Stimulated activated CD4-positive, alpha-beta T cell treated with anti-CD3 and anti-CD28 coated beads, Interleukin-15, amount 100 ng/mL, for 1 hour (primary cell): ENCODE measurements around the gene PARP9.
"Not testable (repeated sequence)": the region's sequence is repeated elsewhere in the genome, so short reads cannot be mapped to it uniquely, and the experiment has no call there.

ENCODE experiments used
- DNase-seq, 2 donors: peaks; one replicate each; pipeline ENCODE4 v3.0.0-alpha.2; 2020; ENCODE audit warnings: low read depth in 1 of 2, low spot score in 1 of 2

PARP9 gene

DNA sequence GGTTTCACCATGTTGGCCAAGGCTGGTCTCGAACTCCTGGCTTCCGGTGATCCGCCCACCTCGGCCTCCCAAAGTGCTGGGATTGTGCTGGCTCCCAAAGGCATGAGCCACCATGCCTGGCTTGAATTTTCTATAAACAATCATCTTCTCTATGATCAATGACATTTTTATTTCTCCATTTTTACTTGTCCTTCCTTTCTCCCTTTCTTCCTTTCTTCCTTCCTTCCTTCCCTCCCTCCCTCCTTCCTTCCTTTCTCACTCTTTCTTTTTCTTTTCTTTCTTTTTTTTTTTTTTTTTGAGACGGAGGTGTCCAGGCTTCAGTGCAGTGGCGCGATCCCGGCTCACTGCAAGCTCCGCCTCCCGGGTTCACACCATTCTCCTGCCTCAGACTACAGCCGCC lies 40.8 kb downstream of the PARP9 start:
- no peak for DNase-seq

DNA sequence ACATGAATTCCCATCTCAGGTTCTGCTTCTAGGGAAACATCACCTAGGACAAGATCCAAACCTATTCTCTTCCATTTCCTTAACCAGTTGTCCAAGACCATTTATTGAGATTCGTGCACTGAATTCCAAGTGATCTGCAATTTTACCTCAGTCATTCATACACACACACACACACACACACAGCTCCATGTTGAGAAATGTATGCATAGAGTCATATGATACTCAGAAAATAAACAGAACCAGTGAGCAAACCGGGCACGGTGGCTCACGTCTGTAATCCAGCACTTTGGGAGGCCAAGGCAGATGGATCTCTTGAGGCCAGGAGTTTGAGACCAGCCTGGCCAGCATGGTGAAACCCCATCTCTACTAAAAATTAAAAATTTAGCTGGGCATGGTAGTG lies 43.2 kb downstream of the PARP9 start:
- DNase-seq, result no peak

DNA sequence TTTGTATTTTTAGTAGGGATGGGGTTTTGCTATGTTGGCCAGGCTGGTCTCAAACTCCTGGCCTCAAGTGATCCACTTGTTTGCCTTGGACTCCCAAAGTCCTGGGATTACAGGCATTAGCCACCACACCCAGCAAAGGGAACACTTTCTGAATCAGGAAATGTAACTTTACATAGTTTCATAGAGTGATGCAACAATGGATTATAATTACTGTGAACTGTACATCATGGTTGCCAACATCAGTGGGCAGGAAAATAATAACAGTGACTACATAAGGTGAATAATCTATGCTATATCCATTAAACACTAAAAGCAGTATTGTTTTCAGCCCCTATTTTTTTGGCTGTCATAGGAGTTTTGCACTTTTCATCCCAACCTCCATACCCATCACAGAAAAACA lies 44.4 kb downstream of the PARP9 start:
- no peak for DNase-seq

GRCh38 chr3:122516846-122517360 lies 47.2 kb downstream of the PARP9 start:
- DNase-seq, result no peak

DNA sequence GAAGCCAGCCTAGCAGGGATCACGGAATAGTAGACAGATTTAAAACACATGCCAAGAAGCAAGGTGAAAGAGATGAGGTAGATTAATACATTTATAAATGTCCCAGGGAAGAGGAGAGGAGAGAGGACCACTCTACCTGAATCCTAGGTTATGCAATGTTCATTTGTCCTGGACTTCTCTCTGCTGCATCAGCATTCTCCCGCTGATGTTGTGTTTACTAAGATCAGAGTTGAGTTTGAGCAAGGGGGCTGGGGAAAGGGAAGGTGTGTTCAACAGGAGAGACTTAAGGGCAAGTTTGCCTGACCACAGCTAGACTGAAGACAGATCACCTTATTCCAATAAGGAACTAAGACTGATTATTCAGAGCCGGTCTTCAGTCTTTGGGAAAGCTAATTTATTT lies 48.2 kb downstream of the PARP9 start:
- DNase-seq, result no peak

DNA sequence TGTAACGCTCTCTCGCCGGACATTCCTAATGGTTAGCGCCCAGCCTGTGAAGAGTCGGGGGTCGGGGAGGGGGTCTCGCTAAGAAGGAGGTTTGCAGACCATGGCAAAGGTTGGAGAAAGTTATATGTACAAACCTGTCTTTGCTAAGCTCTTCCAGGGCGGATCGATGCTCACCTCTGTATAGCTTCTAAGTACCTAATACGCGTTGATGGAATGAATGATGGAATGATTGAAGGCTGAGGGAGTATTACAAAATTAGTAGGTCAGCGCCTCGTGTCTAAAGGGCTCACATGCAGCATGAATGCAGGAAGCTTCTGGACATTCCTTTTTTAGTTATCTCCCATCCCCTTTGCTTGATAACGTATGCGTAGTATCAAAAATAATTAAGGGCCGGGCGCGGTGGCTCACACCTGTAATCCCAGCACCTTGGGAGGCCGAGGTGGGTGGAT lies 49.1 kb downstream of the PARP9 start:
- no peak for DNase-seq

DNA sequence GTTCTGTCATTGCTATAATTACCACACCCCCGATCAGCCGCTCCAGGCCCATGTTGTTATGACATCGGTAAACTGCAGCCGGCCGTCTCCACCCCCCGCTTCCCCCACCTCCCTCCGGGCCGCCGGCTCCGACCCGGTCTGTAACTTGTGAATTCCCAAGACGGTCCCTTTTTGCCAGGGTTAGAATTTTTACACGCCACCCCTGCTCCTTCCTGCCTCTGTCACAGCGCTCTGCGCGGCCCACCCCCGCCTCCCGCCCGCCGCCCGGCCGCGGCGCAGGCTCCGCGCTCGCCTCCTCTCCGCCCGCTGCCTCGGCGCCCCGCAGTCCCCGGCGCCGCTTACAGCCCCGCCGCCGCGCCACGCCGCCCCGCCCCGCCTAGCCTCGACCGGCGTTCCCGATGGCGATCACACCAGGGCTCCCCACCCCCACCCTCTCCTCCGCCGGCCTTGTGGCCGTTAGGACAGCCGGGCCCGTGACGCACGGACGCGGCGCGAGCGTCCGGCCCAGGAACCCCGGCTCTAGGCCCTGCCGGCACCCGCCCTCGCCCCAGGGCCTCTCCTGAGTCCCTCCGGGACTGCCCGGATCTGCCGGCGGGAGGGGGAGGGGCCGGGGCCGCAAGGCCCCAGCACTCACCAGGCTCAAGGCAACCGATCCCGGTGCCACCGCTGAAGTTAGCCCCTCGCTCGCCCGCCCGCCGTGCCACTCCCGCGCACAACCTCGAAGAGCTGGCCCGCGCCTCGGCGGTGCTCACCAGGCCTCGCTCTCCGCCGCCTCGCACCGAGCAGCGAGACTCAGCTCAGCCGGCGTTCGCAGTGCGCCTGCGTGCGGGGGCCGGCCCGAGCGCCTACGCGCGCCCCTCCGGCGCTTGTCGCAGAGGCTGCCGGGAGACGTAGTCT lies 49.7 kb downstream of the PARP9 start, which contains the start of gene KPNA1:
TSS of gene KPNA1 (minus strand) at position 817 of the 897 bp plus-strand sequence. CDS start 18,374 bp downstream, outside the sequence.
- peak; percentile 75 to 79 for DNase-seq

DNA sequence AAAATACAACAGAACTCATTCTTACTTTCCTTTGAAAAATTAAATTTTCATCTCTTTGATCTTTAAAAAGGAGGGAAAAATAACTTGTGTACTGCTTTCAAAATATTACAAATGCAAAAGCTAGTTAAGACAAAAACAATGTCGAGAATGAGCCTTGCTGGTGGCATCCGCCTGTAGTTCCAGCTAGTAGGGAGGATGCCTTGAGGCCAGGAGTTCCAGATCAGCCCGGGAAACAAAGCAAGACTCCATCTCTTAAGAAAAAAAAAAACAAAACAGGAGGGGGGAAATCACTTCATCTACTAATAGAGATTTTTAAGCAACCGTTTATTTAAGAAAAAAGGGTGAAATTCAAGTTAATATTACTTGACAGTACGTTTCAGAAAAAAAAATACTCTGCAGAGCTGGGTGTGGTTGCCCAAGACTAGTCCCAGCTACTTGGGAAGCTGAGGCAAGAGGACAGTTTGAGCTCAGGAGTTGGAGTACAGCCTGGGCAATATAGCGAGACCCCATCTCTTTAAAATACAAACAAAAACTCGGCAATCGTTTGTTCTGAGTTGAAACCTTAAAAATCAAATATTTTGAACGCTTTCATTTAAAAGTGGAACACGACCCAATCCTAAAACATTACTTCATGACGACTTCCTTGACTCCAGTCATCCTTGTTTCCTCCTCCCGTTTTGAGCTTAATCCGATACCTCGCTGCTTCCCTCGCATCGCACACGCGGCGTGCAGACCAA lies 50.5 kb downstream of the PARP9 start:
- DNase-seq, result no peak

DNA sequence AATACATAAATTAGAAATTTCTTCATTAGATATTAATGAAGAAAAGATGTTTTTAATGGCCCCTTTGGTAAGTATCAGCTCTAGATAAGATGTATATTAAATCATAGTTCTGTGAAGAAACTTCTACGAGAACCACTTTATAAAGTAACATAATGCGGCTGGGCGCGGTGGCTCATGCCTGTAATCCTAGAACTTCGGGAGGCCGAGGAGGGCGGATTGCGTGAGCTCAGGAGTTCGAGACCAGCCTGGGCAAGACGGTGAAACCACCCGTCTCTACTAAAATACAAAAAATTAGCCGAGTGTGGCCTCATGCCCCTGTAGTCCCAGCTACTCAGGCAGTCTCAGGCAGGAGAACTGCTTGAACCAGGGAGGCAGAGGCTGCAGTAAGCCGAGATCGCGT lies 51.8 kb downstream of the PARP9 start:
- DNase-seq, result no peak

GRCh38 chr3:122510878-122511535 lies 53.1 kb downstream of the PARP9 start:
- DNase-seq, result no peak

DNA sequence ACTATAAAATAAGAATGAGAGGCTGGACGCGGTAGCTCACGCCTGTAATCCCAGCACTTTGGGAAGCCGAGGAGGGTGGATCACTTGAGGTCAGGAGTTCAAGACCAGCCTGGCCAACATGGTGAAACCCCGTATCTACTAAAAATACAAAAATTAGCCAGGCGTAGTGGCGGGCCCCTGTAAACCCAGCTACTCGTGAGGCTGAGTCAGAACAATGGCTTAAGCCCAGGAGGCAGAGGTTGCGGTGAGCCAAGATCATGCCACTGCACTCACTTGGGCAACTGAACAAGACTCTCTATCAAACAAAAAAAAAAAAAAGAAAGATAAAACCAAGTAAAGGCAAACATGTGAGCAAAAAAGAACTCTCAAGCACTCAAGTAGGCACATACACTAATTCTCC lies 55.2 kb downstream of the PARP9 start:
- not testable (repeated sequence) for DNase-seq

DNA sequence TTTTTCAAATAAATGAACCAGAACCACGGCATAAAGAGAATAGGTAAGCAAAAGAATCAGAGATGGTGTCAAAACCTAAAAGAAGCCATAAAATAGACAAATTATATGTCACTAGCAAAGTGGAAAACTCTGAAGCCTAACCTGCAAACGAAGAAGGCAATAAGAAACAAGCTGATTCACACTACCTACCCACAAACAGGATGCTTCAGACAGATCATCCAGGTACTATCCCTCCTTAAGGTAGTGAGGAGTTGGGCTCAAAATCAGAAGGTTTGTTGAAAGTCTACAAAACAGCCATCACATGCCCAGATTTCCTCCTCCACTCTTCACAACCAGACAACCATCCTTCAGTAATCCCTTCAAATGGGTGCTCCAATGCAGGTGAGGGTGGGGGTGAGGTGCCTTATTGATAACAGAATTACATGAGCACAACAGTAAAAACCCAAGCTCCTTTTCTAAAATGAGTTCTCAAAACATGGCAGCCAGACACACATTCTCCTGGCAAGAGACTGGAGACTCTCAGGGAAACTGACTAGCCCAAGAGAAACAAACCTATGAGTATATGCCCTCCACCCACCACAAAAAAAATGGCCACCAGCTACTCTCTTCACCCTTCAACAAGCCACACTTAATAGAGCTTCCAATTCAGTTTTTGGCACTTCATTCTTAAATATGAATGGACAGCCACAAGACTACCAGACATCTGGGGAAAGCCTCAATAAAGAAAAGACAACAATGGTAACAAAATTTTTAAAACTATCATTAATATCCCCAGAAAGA lies 55.8 kb downstream of the PARP9 start:
- no peak for DNase-seq

DNA sequence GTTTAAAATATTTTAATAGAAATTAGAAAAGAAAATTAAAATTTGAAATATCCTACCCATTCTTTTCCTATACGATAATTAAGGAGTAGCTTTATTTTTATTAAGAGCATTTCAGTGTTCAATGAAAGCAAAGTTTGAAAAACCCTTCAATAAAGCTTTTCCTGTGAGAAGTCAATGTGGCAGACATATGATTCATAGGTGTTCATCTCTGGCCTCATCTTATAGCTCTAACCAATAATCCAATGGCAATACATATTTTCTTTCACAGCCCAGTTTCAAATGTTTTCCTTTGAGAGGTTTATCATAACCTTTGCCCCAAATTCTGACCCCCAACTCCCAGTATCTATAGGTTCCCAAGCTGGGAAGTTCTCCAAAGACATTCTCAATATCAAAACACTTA lies 57.6 kb downstream of the PARP9 start:
- DNase-seq, result no peak

DNA sequence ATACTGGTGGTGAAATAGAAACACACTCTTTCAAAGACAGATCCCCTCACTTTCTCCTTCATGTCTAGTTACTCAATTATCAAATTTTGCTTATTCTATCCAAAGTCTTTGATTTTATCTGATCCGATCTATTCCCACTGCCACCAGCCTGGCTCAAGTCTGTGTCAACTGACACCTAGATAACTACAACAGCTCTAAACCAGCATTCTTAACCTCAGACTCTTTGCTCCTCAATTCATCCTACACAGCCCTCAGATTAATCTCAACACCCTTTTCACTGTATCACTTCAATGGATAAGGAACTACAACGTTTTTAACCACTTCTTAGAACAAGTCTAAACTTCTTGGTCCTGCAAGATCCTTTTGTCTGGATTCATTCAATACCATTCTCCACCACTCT lies 58.4 kb downstream of the PARP9 start:
- no peak for DNase-seq

DNA sequence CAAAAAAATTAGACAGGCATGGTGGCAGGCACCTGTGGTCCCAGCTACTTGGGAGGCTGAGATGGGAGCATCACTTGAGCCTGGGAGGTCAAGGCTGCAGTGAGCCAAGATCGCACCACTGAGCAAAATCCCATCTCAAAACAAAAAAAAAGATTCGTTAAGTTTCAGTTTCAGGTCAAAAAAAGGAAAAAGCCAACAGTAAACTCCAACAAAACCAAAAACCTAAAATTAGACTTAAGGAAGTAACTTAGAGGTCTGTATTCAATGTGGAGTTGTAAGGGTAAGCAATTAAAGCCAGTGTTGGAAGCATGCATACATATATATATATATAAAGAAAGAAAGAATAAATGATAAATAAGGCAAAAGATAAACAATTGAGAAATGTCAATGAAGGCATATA lies 61.2 kb downstream of the PARP9 start:
- no peak for DNase-seq

DNA sequence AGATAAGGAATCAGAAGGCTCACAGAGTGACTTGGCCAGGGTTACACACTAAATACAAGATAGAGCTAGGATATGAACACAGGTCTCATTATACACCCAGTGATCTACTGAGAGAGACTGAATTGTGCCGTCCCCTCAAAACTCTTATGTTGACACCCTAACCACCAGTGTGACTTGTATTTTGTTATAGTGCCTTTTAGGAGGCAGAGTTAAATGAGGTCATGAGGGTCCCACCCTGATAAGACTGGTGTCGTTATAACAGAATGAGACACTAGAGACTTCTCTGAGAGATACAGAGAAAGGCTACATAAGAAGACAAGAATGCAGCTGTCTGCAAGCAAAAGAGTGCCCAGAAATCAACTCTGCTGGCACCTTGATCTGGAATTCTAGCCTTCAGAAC lies 62.0 kb downstream of the PARP9 start:
- no peak for DNase-seq

GRCh38 chr3:122500964-122501363 lies 63.1 kb downstream of the PARP9 start:
- not testable (repeated sequence) for DNase-seq

DNA sequence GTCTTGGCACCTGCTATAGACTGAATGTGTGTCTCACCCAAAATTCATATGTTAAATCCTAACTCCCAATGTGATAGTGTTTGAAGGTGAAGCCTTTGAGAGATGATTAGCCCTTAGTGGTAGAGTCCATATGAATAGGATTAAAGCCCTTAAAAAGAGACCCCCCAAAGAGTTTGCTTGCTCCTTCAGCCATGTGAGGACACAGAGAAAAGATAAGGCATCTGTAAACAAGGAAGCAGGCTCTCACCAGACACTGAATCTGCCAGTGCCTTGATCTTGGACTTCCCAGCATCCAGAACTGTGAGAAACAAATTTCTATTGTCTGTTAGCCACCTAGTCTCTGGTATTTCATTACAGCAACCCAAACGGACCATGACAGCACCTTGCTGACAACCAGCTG lies 65.9 kb downstream of the PARP9 start:
- no peak for DNase-seq

- no peak for DNase-seq
These were observed 66.7 kb downstream of the PARP9 start for GRCh38 chr3:122497425-122497824.

DNA sequence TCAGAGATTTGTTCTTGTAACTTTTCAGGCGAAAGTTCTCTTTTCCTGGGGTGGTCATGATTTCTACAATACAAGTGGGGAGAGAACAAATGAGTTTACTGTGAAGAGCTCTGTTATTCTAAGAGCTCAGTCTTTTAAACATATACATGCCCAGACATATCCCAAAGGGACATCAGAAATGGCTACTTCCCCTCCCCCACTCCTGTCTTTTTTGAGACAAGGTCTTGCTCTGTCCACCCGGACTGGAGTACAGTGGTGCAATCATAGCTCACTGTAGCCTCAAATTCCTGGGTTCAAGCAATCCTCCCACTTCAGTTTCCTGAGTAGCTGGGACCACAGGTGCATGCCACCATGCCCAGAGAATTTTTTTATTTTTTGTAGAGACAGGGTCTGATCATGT lies 67.6 kb downstream of the PARP9 start:
- no peak for DNase-seq

GRCh38 chr3:122493296-122493695 lies 70.8 kb downstream of the PARP9 start:
- no peak for DNase-seq
